Activated CD8-positive, alpha-beta T cell treated with anti-CD3 and anti-CD28 coated beads, Interleukin-2, amount 10 ng/mL, durations not matched to agents 7 days and 5 days (primary cell): ENCODE results near the gene PARD3B. TPM values are rescaled to one million over a fixed set of nuclear protein-coding genes. Genes with fewer than 3 reads are reported as not detected.

Experiments used
- ATAC-seq: fragments of 150-1000 bp; cut with Tn5 transposase; one replicate; pipeline ENCODE4 v1.10.0; 2021; ENCODE audit warnings: moderate library complexity
- CTCF ChIA-PET: fragments of 350-600 bp; sonication (Branson Sonifier 250); formaldehyde crosslinking; loops from one replicate; lab custom pipeline; 2021; ENCODE audit warnings: antibody characterized with exemption; lab: Charles Lee
- POLR2A ChIA-PET: fragments of 350-600 bp; sonication (Branson Sonifier 250); formaldehyde crosslinking; loops from one replicate; lab custom pipeline; 2021; ENCODE audit warnings: antibody characterized with exemption; lab: Charles Lee
- DNase-seq: peaks from one replicate; pipeline ENCODE4 v3.0.0-alpha.2; 2020
- H3K27ac Mint-ChIP-seq: one replicate; pipeline ENCODE4 v1.8.0; 2021; ENCODE audit warnings: mild to moderate bottlenecking, mixed read lengths
- H3K27me3 Mint-ChIP-seq: one replicate; pipeline ENCODE4 v1.8.0; 2021; ENCODE audit warnings: low read depth, mixed read lengths
- H3K36me3 Mint-ChIP-seq: one replicate; pipeline ENCODE4 v1.8.0; 2021; ENCODE audit warnings: low read depth, mixed read lengths
- H3K4me1 Mint-ChIP-seq: one replicate; pipeline ENCODE4 v1.8.0; 2021; ENCODE audit warnings: low read depth, mixed read lengths
- H3K4me3 Mint-ChIP-seq: one replicate; pipeline ENCODE4 v1.8.0; 2021; ENCODE audit warnings: mild to moderate bottlenecking, mixed read lengths
- H3K9me3 Mint-ChIP-seq: one replicate; pipeline ENCODE4 v1.8.0; 2022; ENCODE audit warnings: mixed read lengths; ENCODE audit not compliant: insufficient read depth
- total RNA-seq, 2 experiments: library from RNA; stranded (reverse); gene quantifications; one replicate each; pipeline ENCODE4 v1.2.3, GENCODE V29; 2021

The PARD3B gene
- total RNA-seq, 2 experiments from 2014 or later, result 0.76 to 1.0 TPM

DNA sequence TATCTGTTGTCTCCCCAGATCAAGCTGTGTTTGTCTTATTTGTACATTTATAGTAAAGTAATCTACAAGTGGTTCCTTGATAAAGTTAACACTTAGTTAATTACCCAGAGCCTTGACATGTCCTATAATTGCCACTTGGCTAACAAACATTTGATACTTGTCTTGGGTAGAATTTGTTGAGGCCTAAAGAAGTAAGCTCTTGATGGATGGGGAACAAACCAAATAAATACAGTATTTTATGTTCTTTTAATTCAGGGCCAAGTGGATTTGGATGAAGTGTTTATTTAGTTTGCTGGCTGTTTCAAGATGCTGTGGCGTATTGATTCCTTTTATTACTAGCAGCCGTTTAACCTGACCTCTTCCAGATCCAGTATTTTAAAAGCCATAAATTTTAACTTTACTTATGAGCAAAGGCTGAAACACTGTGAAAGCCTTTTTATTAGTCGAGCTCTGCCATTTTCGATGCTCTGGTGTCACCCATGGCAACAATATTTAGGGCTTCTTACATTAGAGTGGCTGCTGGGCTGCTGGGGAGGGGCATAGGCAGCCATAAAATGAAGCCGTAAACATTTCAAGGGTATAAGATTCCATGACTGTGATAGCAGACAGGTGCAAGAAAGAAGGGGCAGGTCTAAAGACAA is 735.4 kb downstream of the PARD3B start:
- ATAC-seq (no peak), DNase-seq (no peak)
- Mint-ChIP-seq H3K27me3 (peaks cover 8% of the 10 kb centered on the region), H3K36me3 (no peaks in the 10 kb centered on the region), H3K27ac (no peak overlapping the region), H3K9me3 (no peaks in the 10 kb centered on the region), H3K4me1 (no peaks in the 10 kb centered on the region), H3K4me3 (no peak overlapping the region)
- ChIA-PET POLR2A (interaction anchor here (0.8 kb wide), 1 partner anchor 10 kb away, joined by 3 read pairs; no protein-coding TSS in a partner anchor), CTCF (no interaction called here)

DNA sequence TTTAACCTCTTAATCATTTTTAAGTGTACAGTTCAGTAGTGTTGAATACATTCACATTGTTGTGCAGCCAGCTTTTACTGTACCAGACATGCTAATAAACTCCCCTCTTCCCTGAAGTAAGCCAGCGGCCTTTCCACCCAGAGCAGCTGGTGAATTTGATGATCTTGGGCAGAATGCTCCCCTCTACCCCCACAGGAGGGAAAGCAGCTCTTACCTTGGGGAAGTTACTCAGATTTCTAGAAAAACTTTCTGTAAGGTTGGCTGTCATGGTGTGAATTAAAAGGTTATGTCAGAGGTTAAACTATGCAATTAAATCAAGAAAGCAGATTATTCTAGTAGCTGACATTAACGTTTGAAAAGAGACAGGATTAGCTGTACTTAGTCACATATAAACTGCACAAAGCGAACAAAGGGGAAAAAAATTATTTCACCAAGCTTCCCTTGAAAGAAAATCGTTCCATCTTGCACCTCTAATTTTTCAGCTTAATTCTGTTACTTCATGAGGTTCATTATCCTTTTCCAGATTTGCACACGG is 738.5 kb downstream of the PARD3B start:
- no peaks in the 10 kb centered on the region for H3K4me1 Mint-ChIP-seq
- no peaks in the 10 kb centered on the region for H3K36me3 Mint-ChIP-seq
- POLR2A ChIA-PET, result no interaction called here
- ATAC-seq, result no peak
- CTCF ChIA-PET, result no interaction called here
- peaks cover 8% of the 10 kb centered on the region for H3K27me3 Mint-ChIP-seq
- H3K27ac Mint-ChIP-seq, result no peak overlapping the region
- no peak overlapping the region for H3K4me3 Mint-ChIP-seq
- no peaks in the 10 kb centered on the region for H3K9me3 Mint-ChIP-seq
- no peak for DNase-seq

DNA sequence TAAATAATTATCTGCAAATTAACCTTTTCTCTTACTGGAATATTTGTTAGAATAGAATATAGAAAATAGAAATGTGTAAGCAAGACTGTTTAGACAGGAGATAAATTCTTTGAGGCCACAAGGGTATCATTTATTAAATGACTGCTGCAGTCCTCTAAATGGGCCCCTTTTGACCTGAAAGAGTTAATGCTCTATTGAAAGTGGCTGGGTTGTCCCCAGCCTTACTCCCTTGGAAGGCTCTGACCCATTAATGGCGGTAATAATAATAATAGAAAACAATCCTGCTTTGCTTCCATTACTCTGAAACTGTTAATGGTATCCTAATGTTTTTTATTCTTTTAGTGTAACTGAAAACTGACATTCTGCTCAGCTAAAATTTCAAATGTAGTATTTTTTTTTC is 739.1 kb downstream of the PARD3B start:
- Mint-ChIP-seq H3K4me3 (no peak overlapping the region), H3K27me3 (peaks cover 5% of the 10 kb centered on the region), H3K9me3 (no peaks in the 10 kb centered on the region), H3K27ac (no peak overlapping the region), H3K36me3 (no peaks in the 10 kb centered on the region), H3K4me1 (no peaks in the 10 kb centered on the region)
- no peak for DNase-seq
- CTCF ChIA-PET, result no interaction called here
- POLR2A ChIA-PET, result no interaction called here
- no peak for ATAC-seq

DNA sequence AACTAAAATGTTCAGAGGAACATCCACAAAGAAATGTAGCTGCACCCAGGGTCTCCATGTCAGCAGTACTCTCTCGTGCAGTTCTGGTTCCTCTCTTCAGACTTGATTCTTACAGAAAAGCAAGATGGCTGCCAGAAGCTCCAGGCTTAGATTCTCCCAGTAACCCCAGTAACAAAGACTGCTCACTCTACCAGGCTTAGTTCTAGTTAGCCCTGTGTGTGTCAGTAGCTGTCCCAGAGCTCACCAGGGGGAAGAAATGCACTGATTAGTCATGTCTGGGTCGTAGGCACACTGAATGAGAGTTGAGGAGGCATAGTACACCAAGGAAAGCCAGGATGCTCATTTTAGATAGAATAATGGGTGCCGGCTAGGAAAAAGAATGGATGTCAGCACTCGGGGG is 742.0 kb downstream of the PARD3B start:
- Mint-ChIP-seq H3K27ac (no peak overlapping the region), H3K4me1 (no peaks in the 10 kb centered on the region), H3K36me3 (no peaks in the 10 kb centered on the region), H3K4me3 (no peak overlapping the region), H3K9me3 (no peaks in the 10 kb centered on the region), H3K27me3 (no peaks in the 10 kb centered on the region)
- DNase-seq, result no peak
- CTCF ChIA-PET, result no interaction called here
- POLR2A ChIA-PET, result no interaction called here
- ATAC-seq, result no peak

DNA sequence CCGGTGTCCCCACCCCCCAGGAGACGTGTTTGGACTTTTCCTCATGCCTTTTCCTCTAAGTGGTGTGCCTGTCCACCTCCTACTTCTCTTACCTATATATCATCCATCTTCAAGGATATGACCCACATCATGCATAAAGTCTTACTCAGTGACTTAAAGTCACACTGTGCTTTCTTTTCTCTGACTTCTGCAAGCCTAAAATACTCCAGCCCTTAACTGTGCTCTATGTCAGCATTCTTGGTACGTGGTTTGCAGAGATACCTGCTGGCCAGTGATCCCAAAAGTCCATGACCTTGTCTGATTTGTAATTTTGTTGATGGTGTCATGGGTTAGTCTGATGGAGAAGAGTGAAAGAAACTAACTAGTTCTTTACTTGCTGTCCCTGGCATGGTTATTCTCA is 743.4 kb downstream of the PARD3B start:
- H3K4me1 Mint-ChIP-seq, result no peaks in the 10 kb centered on the region
- no peaks in the 10 kb centered on the region for H3K27me3 Mint-ChIP-seq
- CTCF ChIA-PET, result no interaction called here
- no peaks in the 10 kb centered on the region for H3K36me3 Mint-ChIP-seq
- H3K27ac Mint-ChIP-seq, result no peak overlapping the region
- POLR2A ChIA-PET, result no interaction called here
- no peak for ATAC-seq
- no peak for DNase-seq
- no peak overlapping the region for H3K4me3 Mint-ChIP-seq
- H3K9me3 Mint-ChIP-seq, result no peaks in the 10 kb centered on the region

DNA sequence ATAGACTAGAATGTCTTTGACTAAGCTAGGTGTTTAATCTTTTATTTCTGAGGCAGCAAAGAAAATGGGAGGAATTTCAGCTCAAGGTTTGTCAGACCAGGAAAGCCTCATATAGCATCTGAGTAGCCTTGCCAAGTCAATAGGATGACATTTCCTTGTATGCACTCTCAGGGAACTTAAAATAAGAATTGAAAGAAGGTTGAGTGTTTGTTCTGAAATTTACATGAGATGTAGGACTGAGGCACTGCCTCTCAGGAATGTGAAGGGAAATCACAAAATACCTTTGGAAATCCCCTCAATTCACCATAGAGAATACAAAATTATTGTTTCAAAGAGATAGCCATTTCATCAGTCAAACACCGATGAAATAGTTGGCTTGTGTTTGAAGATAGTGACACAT is 745.0 kb downstream of the PARD3B start:
- ChIA-PET POLR2A (no interaction called here), CTCF (interaction anchor here (0.7 kb wide), 1 partner anchor 1217 kb away, joined by 3 read pairs; no protein-coding TSS in a partner anchor)
- Mint-ChIP-seq H3K36me3 (no peaks in the 10 kb centered on the region), H3K4me1 (no peaks in the 10 kb centered on the region), H3K4me3 (no peak overlapping the region), H3K9me3 (no peaks in the 10 kb centered on the region), H3K27ac (no peak overlapping the region), H3K27me3 (no peaks in the 10 kb centered on the region)
- no peak for ATAC-seq
- DNase-seq, result no peak

DNA sequence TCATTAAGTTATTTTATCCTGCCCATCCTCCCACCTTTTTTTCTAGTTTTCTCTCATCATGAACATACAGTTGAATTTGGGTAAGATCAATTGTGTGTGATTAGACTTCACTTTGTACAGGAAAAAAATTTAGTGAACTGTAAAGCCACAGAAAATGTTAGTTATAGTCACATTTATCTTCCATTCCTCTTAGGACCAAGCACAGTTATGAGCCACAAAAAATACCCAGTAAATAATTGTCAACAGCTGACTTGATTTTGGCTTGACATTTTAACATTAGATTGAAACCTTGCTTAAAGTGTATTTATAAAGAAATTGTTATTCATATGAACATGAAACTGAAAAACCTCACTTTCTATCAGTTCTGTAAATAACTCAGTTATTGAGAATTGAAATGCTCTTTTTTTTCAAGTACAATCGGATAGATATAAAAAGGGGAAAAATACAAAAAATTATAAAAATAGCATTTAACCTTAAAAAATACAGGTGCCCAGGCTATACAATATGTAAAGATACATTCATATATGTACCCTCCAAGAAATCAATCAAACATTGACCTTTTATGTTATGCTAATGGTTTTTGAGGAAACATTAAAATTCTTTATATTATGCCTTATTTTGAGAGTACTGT is 747.5 kb downstream of the PARD3B start:
- DNase-seq, result no peak
- no peaks in the 10 kb centered on the region for H3K4me1 Mint-ChIP-seq
- ATAC-seq, result no peak
- no peaks in the 10 kb centered on the region for H3K36me3 Mint-ChIP-seq
- no peaks in the 10 kb centered on the region for H3K27me3 Mint-ChIP-seq
- ChIA-PET CTCF (no interaction called here), POLR2A (no interaction called here)
- H3K9me3 Mint-ChIP-seq, result no peaks in the 10 kb centered on the region
- no peak overlapping the region for H3K4me3 Mint-ChIP-seq
- H3K27ac Mint-ChIP-seq, result no peak overlapping the region

DNA sequence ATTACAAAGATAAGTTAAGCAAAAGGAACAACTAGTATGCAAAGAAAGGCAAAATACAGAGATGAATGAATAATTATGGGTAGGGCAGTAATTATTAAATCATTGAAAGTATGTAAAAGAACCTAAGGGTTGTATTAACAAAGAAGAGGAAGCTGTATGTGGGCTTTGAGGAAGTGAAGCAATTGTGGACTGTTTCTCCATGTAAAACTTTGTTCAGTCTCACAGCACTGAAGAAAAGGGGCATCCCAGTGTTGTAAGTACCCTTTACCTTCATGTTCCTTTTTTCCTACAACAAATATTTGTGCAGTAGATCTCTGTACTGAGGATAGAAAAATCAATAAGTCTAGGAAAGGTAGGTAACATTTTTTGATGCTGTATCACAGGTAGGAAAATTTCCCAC is 748.3 kb downstream of the PARD3B start:
- CTCF ChIA-PET, result no interaction called here
- no peak for ATAC-seq
- no peak overlapping the region for H3K27ac Mint-ChIP-seq
- no peaks in the 10 kb centered on the region for H3K4me1 Mint-ChIP-seq
- H3K4me3 Mint-ChIP-seq, result no peak overlapping the region
- no peaks in the 10 kb centered on the region for H3K9me3 Mint-ChIP-seq
- POLR2A ChIA-PET, result no interaction called here
- no peaks in the 10 kb centered on the region for H3K36me3 Mint-ChIP-seq
- H3K27me3 Mint-ChIP-seq, result no peaks in the 10 kb centered on the region
- DNase-seq, result no peak

DNA sequence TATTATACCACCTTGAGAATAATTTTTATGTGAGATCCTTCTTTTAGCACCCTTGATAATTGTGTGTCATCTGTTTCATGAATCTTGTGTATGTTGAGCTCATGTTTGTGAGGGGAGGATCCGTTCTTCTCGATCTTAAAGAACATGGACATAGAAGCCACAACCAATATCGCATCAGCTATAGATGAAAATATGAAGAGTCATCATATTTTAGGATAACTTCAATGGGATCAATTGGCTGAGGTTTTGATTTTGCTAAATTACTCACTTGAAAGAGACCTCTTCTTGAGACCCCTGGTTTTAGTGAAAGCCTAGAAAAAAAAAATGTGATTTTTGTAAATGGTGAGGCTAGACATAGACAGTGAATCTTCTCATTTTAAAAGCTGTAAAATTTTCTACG is 751.7 kb downstream of the PARD3B start:
- Mint-ChIP-seq H3K9me3 (no peaks in the 10 kb centered on the region), H3K36me3 (no peaks in the 10 kb centered on the region), H3K4me1 (no peaks in the 10 kb centered on the region), H3K27me3 (no peaks in the 10 kb centered on the region), H3K27ac (no peak overlapping the region), H3K4me3 (no peak overlapping the region)
- DNase-seq (no peak), ATAC-seq (no peak)
- ChIA-PET CTCF (no interaction called here), POLR2A (no interaction called here)

DNA sequence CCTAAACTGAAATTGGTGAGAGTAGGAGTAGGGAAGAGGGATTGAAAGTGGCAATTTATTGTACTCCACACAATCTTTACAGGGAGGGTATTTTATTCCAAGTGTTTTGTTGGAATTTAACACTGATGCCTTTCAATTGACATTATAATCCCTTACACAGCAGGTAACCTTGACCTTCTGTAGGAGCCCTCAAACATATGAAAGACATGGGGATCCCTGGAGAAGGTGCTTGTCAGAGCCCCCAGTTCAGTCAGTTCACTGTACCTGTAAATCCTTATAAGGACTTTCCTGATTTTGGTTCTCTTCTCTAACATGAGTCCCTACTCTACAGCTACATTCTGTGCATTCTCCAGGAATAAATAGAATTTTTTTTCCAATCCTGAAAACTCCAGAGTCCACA is 752.1 kb downstream of the PARD3B start:
- Mint-ChIP-seq H3K27ac (no peak overlapping the region), H3K4me3 (no peak overlapping the region), H3K9me3 (no peaks in the 10 kb centered on the region), H3K27me3 (no peaks in the 10 kb centered on the region), H3K4me1 (no peaks in the 10 kb centered on the region), H3K36me3 (no peaks in the 10 kb centered on the region)
- ChIA-PET POLR2A (no interaction called here), CTCF (no interaction called here)
- no peak for DNase-seq
- no peak for ATAC-seq

DNA sequence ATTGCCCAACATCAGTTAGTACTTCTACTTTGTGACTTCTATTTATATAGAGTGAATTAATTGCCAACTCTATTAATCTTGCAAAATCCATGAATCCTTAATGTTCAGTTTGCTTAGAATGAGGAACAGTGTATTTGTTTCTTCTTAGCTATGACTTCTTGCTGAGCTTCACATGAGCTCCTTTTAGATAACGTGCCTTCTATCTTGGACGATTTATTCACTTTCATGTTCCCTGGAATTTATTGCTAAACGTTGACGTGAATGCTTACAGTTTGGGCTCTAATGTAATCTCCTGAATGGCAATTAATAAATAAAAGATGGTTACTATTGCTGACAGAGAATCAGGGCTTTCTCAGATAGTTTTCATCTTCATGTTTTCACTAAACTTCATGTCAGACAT is 752.6 kb downstream of the PARD3B start:
- Mint-ChIP-seq H3K4me1 (no peaks in the 10 kb centered on the region), H3K27me3 (no peaks in the 10 kb centered on the region), H3K36me3 (no peaks in the 10 kb centered on the region), H3K9me3 (no peaks in the 10 kb centered on the region), H3K27ac (no peak overlapping the region), H3K4me3 (no peak overlapping the region)
- POLR2A ChIA-PET, result no interaction called here
- DNase-seq (no peak), ATAC-seq (no peak)
- CTCF ChIA-PET, result no interaction called here

DNA sequence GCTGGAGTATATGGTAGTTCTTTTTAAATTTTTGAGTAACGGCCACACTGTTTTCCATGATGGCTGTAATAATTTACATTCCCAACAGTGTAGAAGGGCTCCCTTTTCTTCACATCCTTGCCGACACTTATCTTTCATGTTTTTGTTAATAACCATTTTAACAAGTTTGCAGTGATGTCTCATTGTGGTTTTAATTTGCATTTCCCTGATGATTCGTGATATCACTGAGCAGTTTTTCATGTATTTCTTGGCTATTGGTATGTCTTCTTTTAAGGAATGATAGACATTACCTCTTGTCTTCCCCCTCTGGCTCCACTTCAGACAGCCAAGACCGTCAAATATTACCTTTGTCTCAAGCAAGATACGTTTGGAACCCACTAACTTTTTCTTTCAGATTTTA is 765.9 kb downstream of the PARD3B start:
- Mint-ChIP-seq H3K27ac (no peak overlapping the region), H3K36me3 (no peaks in the 10 kb centered on the region), H3K27me3 (no peaks in the 10 kb centered on the region), H3K9me3 (peaks cover 3% of the 10 kb centered on the region), H3K4me3 (no peak overlapping the region), H3K4me1 (no peaks in the 10 kb centered on the region)
- CTCF ChIA-PET, result no interaction called here
- no peak for DNase-seq
- ATAC-seq, result no peak
- POLR2A ChIA-PET, result no interaction called here
